GM12878 (cell line): Measurements from ENCODE around the gene NTSR1. TPM values are rescaled to one million over a fixed set of nuclear protein-coding genes. Genes with fewer than 3 reads are reported as not detected.

ENCODE experiments used
- ATAC-seq: fragments of 200-7000 bp; cut with Tn5 transposase; 3 replicates; pipeline ENCODE4 v1.9.1; 2020; ENCODE audit warnings: mild to moderate bottlenecking, moderate library complexity
- BruUV-seq: library from RNA; stranded (reverse); fragments of 400-500 nt; replicated peaks from 2 replicates; lab custom pipeline; 2021; lab: Mats Ljungman, UMichigan
- CTCF ChIA-PET: fragments of 300-600 bp; sonication (Branson Sonifier 250); formaldehyde crosslinking; extraction: SDS; loops from one replicate; lab custom pipeline; 2021; ENCODE audit warnings: inconsistent platforms; lab: Yijun Ruan, JAX
- POLR2A ChIA-PET: fragments of 350-600 bp; formaldehyde crosslinking; extraction: SDS; loops from one replicate; lab custom pipeline; 2021; ENCODE audit warnings: inconsistent platforms; lab: Charles Lee
- RAD21 ChIA-PET: fragments of 300-600 bp; sonication (Branson Sonifier 250); formaldehyde crosslinking; loops from one replicate; lab custom pipeline; 2023; ENCODE audit warnings: antibody characterized with exemption; ENCODE audit not compliant: unreplicated experiment; lab: Charles Lee
- SMC1A ChIA-PET: fragments of 300-600 bp; sonication (Branson Sonifier 250); formaldehyde crosslinking; loops from one replicate; lab custom pipeline; 2023; ENCODE audit not compliant: unreplicated experiment, uncharacterized antibody; lab: Charles Lee
- DNase-seq: peaks from one replicate; pipeline ENCODE4 v3.0.0-alpha.2; 2011; ENCODE audit warnings: low read depth, low spot score
- FAIRE-seq: peaks from 3 replicates; lab custom pipeline; 2011; peaks lifted over from hg19 to GRCh38; lab: Jason Lieb, UNC
- H2AFZ ChIP-seq: 2 replicates; pipeline ENCODE4 v1.6.0; 2011; ENCODE audit warnings: low read depth, low read length, control low read depth; ENCODE audit not compliant: control insufficient read depth
- H3K27ac ChIP-seq: 2 replicates; pipeline ENCODE4 v1.5.1; 2011; ENCODE audit warnings: control low read depth; ENCODE audit not compliant: control insufficient read depth, insufficient read depth
- H3K27me3 ChIP-seq, 2 experiments: replicated peaks in 1 of 2; 2 replicates each; pipeline versions ENCODE4 v1.6.0 to v1.6.1; 2011; ENCODE audit warnings: low read length in 1 of 2; ENCODE audit not compliant: control insufficient read depth in 2 of 2, insufficient read depth in 2 of 2
- H3K36me3 ChIP-seq, 2 experiments: 2 replicates each; pipeline ENCODE4 v1.5.1; 2011; ENCODE audit warnings: low read length in 1 of 2; ENCODE audit not compliant: control insufficient read depth in 2 of 2, insufficient read depth in 2 of 2
- H3K4me1 ChIP-seq: 2 replicates; pipeline ENCODE4 v1.6.1; 2011; ENCODE audit warnings: mild to moderate bottlenecking, low read length, moderate library complexity, mixed read lengths; ENCODE audit not compliant: control insufficient read depth, insufficient read depth
- H3K4me2 ChIP-seq: 2 replicates; pipeline ENCODE4 v1.6.0; 2011; ENCODE audit warnings: control low read depth; ENCODE audit not compliant: control insufficient read depth, insufficient read depth
- H3K4me3 ChIP-seq: fragments of 200-600 bp; sonication (generic); 2 replicates; pipeline ENCODE4 v1.5.1; 2016
- H3K79me2 ChIP-seq: 2 replicates; pipeline ENCODE4 v1.6.0; 2011; ENCODE audit warnings: low read length; ENCODE audit not compliant: control insufficient read depth, insufficient read depth
- H3K9ac ChIP-seq: 2 replicates; pipeline ENCODE4 v1.8.0; 2011; ENCODE audit warnings: low read length, control low read depth, mixed read lengths; ENCODE audit not compliant: control insufficient read depth, insufficient read depth
- H3K9me3 ChIP-seq: replicated peaks from 3 replicates; pipeline ENCODE4 v1.5.1; 2011; ENCODE audit warnings: mild to moderate bottlenecking, low read length; ENCODE audit not compliant: control insufficient read depth, insufficient read depth
- H4K20me1 ChIP-seq: 2 replicates; pipeline ENCODE4 v1.6.0; 2011; ENCODE audit not compliant: control insufficient read depth, insufficient read depth
- ETV6 ChIP-seq, 2 experiments: fragments of 450-650 bp in 1 of 2; IDR thresholded peaks in 1 of 2; conservative IDR thresholded peaks in 1 of 2; 2 replicates each; pipeline ENCODE4 v1.6.1; 2014; ENCODE audit warnings: antibody characterized with exemption in 1 of 2, borderline replicate concordance in 1 of 2, low read depth in 1 of 2, mild to moderate bottlenecking in 1 of 2, moderate library complexity in 1 of 2
- POLR2A ChIP-seq: IDR thresholded peaks from 2 replicates; pipeline ENCODE4 v1.6.1; 2011; ENCODE audit warnings: low read depth, mild to moderate bottlenecking, low read length
- WGBS: methylation state at CpG from one replicate; pipeline ENCODE4 v1.1.6; 2016; ENCODE audit warnings: low lambda C conversion rate; ENCODE audit not compliant: insufficient replicate concordance, insufficient coverage; ENCODE audit errors: missing lambda C conversion rate; 5-methylcytosine and 5-hydroxymethylcytosine counted together
- in situ Hi-C: fragments of 300-500 bp; cut with MboI; formaldehyde crosslinking; loops from 9 replicates; pipeline ENCODE4 v1.14.3; 2018; ENCODE audit warnings: mixed read lengths
- intact Hi-C: fragments of 100-400 bp; cut with micrococcal nuclease; formaldehyde crosslinking; loops from one replicate; pipeline ENCODE4 v1.14.2; 2022; ENCODE audit not compliant: unreplicated experiment
- polyA plus RNA-seq, 11 experiments: library from polyadenylated mRNA; depleted of rRNA in 4 of 11; unstranded in 6 of 11; stranded (reverse) in 5 of 11; fragments of >200 nt; fragmentation: Nextera tagmentation in 4 of 11; fragmentation: Illumina TruSeq in 1 of 11; extraction: Ambion mirVana in 4 of 11; extraction: Trizol in 1 of 11; gene quantifications; 1 replicate in 1 of 11; 2 replicates in 10 of 11; pipeline versions ENCODE4 v1.2.1 to v1.2.3, GENCODE V29; 2011 to 2016; ENCODE audit warnings: inconsistent platforms in 2 of 11, missing spikeins in 2 of 11, low read depth in 1 of 11
- total RNA-seq, 4 experiments: library from RNA; depleted of rRNA in 3 of 4; stranded (reverse); fragments of >200 nt in 3 of 4; fragmentation: Illumina TruSeq in 1 of 4; extraction: Trizol in 1 of 4; gene quantifications; 2 replicates each; pipeline versions ENCODE4 v1.2.1 to v1.2.3, GENCODE V29; 2013 to 2021

The NTSR1 gene
- total and polyA plus RNA-seq, 10 of the 15 experiments (the other 5 are each of a cell fraction or from before 2014, with no cell fraction given) = not detected

GRCh38 chr20:62806383-62807050, 97.9 kb downstream of the NTSR1 start:
- Histone ChIP-seq H3K79me2 (peaks cover 25% of the 10 kb centered on the region), H3K9ac (peak overlapping the region; percentile 86), H3K36me3 (peaks cover 12 to 22% of the 10 kb centered on the region in 2 experiments; a peak in 3 of 4 replicates), H2AFZ (no peak overlapping the region), H3K27ac (peak overlapping the region; percentile 66; the same call in 1 of the 2 replicates), H3K4me1 (peaks cover 18% of the 10 kb centered on the region), H3K4me2 (peak overlapping the region; percentile 92), H3K27me3 (no peaks in the 10 kb centered on the region), H4K20me1 (no peaks in the 10 kb centered on the region)
- in situ Hi-C loops = no loop called here
- WGBS = 54% methylated on average over 11 of the region's 11 CpGs
- ATAC-seq (no peak), DNase-seq (no peak)
- RAD21 ChIA-PET = interaction anchor here (1.5 to 1.6 kb wide), 2 partner anchors 10 to 12 kb away, joined by 4 to 5 read pairs; partner anchors contain the start of gene MRGBP
- intact Hi-C loops = loop anchor here (5.0 kb wide), 2 partner anchors 154 to 304 kb away; no protein-coding TSS in a partner anchor
- TF ChIP-seq ETV6 (conservative IDR thresholded peaks at IDR 0.05 in 1 of 2, IDR thresholded peaks at IDR 0.05 in 1 of 2; ENCODE audit: borderline replicate concordance in 1 of 2, low read depth in 1 of 2) (no peak), POLR2A (peak; percentile 64; the same call in 1 of the 2 replicates)
- TF ChIP-seq, all 136 proteins: peak for 1
- ChIA-PET SMC1A (interaction anchor here (0.6 kb wide), 1 partner anchor 10 kb away, joined by 4 read pairs; the partner anchor contains the start of gene MRGBP), CTCF (interaction anchor here (0.7 to 4.4 kb wide), 4 partner anchors 11 to 572 kb away, joined by 3 to 43 read pairs (median 3); partner anchors contain the start of gene MRGBP), POLR2A (no interaction called here)
- Histone ChIP-seq H3K9me3 (no peaks in the 10 kb centered on the region), H3K4me3 (peak overlapping the region; percentile 96)
- BruUV-seq = TSS peak; percentile 61
- no peak for FAIRE-seq
